IPS DF 6.9 (cell line): Measurements from ENCODE around the gene TM2D3.

Experiments
- DNase-seq: peaks from one replicate; pipeline ENCODE4 v3.0.0-alpha.2; 2013; ENCODE audit warnings: low read depth, low spot score
- H3K27ac ChIP-seq: one replicate; pipeline ENCODE4 v1.5.1; 2013; ENCODE audit warnings: low read length, control low read depth
- H3K27me3 ChIP-seq: 2 replicates; pipeline ENCODE4 v1.6.1; 2013; ENCODE audit warnings: mild to moderate bottlenecking, low read length; ENCODE audit not compliant: control insufficient read depth, insufficient read depth
- H3K36me3 ChIP-seq: 2 replicates; pipeline ENCODE4 v1.6.1; 2013; ENCODE audit warnings: low read length; ENCODE audit not compliant: control insufficient read depth, insufficient read depth
- H3K4me1 ChIP-seq: 2 replicates; pipeline ENCODE4 v1.6.1; 2013; ENCODE audit warnings: low read length; ENCODE audit not compliant: control insufficient read depth, insufficient read depth
- H3K4me3 ChIP-seq: 2 replicates; pipeline ENCODE4 v1.5.1; 2013; ENCODE audit warnings: mild to moderate bottlenecking, low read length
- H3K9me3 ChIP-seq: 2 replicates; pipeline ENCODE4 v1.6.1; 2013; ENCODE audit warnings: low read length, inconsistent platforms; ENCODE audit not compliant: control insufficient read depth, insufficient read depth
- WGBS: extraction: QIAGEN DNeasy Blood & Tissue Kit; methylation state at CpG from one replicate; pipeline ENCODE4 v1.1.7; 2013; ENCODE audit warnings: mixed read lengths, missing lambda C conversion rate; ENCODE audit not compliant: insufficient read length, insufficient coverage; 5-methylcytosine and 5-hydroxymethylcytosine counted together

Gene TM2D3

DNA sequence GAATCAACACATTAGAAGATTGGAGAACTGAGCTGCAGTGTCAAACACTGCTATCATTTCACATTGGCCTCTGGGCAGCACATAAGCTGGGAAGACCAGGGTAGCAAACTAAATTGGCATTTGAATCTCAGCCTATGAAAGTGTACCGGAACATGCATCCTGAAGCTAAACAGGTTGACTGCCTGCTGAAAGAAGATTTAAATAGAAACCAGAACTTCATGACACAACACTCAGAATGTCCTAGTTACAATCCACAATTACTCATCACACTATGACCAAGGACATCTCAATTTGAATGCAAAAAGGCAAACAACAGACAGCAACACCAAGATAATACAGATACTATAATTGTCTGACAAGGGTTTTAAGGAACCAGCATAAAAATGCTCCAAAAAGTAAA is 26.2 kb downstream of the TM2D3 start:
- no peak for DNase-seq
- H3K9me3 ChIP-seq: no peaks in the 10 kb centered on the region; the same call in 1 of the 2 replicates
- H3K36me3 ChIP-seq: no peaks in the 10 kb centered on the region
- no peak overlapping the region for H3K4me3 ChIP-seq
- no peaks in the 10 kb centered on the region for H3K27me3 ChIP-seq
- no peaks in the 10 kb centered on the region for H3K4me1 ChIP-seq
- WGBS: no CpG with 5 or more reads among the region's 1 CpG
- no peak overlapping the region for H3K27ac ChIP-seq

GRCh38 chr15:101625184-101625583 is 27.0 kb downstream of the TM2D3 start:
- no peak overlapping the region for H3K27ac ChIP-seq
- H3K4me1 ChIP-seq: no peaks in the 10 kb centered on the region
- no CpG with 5 or more reads among the region's 1 CpG for WGBS
- H3K9me3 ChIP-seq: no peaks in the 10 kb centered on the region; the same call in 1 of the 2 replicates
- no peaks in the 10 kb centered on the region for H3K27me3 ChIP-seq
- no peak overlapping the region for H3K4me3 ChIP-seq
- DNase-seq: no peak
- H3K36me3 ChIP-seq: no peaks in the 10 kb centered on the region

- H3K4me1 ChIP-seq: no peaks in the 10 kb centered on the region
- H3K36me3 ChIP-seq: no peaks in the 10 kb centered on the region
- no peaks in the 10 kb centered on the region for H3K27me3 ChIP-seq
- DNase-seq: no peak
- no peaks in the 10 kb centered on the region; the same call in 1 of the 2 replicates for H3K9me3 ChIP-seq
- no peak overlapping the region for H3K27ac ChIP-seq
- WGBS: no CpG with 5 or more reads among the region's 6 CpGs
- H3K4me3 ChIP-seq: no peak overlapping the region
Measured at GRCh38 chr15:101623367-101624304, 28.5 kb downstream of the TM2D3 start.

- no CpG with 5 or more reads among the region's 3 CpGs for WGBS
Measured at GRCh38 chr15:101621961-101622360, 30.2 kb downstream of the TM2D3 start.

GRCh38 chr15:101620671-101621070 is 31.5 kb downstream of the TM2D3 start:
- no peaks in the 10 kb centered on the region for H3K9me3 ChIP-seq
- no peaks in the 10 kb centered on the region for H3K36me3 ChIP-seq
- no peak for DNase-seq
- H3K4me3 ChIP-seq: no peak overlapping the region
- WGBS: no CpG with 5 or more reads among the region's 10 CpGs
- H3K27me3 ChIP-seq: no peaks in the 10 kb centered on the region
- no peak overlapping the region for H3K27ac ChIP-seq
- H3K4me1 ChIP-seq: peaks cover 5% of the 10 kb centered on the region

More at GRCh38 chr15:101621961-101622360, 30.2 kb downstream of the TM2D3 start:
- no peaks in the 10 kb centered on the region for H3K27me3 ChIP-seq
- DNase-seq: no peak
- no peaks in the 10 kb centered on the region for H3K36me3 ChIP-seq
- H3K4me3 ChIP-seq: no peak overlapping the region
- H3K9me3 ChIP-seq: no peaks in the 10 kb centered on the region; the same call in 1 of the 2 replicates
- no peak overlapping the region for H3K27ac ChIP-seq
- H3K4me1 ChIP-seq: no peaks in the 10 kb centered on the region; the same call in 1 of the 2 replicates

DNA sequence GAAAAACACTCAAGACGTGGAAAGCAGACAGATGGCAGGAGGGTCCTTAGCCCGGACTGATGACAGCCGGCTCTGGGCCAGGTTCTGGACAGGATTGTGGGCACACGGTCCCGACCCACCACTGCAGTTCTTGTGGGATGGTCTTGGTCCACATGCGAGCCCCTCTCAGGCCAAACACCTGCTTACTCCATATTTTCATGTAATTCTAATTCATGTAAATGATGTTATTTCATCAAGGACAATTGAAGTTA is 32.6 kb downstream of the TM2D3 start:
- Histone ChIP-seq H3K27ac (no peak overlapping the region), H3K9me3 (no peaks in the 10 kb centered on the region), H3K4me1 (peaks cover 7% of the 10 kb centered on the region), H3K36me3 (no peaks in the 10 kb centered on the region), H3K27me3 (no peaks in the 10 kb centered on the region), H3K4me3 (no peak overlapping the region)
- no peak for DNase-seq
- WGBS: no CpG with 5 or more reads among the region's 6 CpGs

DNA sequence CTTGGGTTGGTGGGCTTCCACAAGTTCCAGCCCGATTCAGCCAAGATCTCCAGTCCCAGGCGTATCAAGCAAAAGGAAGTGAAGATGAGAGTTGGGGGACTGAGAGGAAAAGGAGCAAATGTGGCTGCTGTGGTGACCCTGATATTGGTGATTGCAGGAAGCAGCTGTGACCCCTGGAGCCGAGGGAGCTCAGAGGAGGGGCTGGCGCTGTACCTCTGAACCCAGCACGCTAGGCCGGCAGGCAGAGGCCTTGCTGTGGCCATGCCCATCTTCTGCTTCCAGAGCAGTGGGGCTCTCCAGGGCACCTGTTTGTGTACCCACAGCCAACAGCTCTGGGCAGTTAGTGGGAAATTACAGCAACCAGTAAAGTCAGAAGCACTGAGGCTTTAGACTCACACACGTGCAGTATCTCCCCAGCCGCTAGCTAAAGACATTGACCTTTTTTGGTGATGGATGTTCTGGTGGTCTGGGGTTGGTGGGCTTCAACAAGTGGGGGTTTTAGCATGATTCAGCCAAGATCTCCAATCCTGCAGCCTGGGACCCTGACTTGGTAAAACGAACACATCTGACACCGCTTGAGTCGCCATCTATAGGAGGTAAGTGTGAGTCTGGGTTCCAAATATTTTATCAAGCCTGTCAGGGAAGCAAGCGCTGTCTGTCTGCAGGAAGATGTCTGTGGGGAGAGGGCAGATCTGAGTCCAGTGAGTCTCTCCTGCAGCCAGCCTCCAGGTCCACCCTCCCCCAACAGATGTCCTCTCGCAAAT is 33.1 kb downstream of the TM2D3 start:
- peaks cover 7% of the 10 kb centered on the region for H3K4me1 ChIP-seq
- no peaks in the 10 kb centered on the region for H3K36me3 ChIP-seq
- no CpG with 5 or more reads among the region's 13 CpGs for WGBS
- no peak overlapping the region for H3K4me3 ChIP-seq
- no peak for DNase-seq
- H3K27ac ChIP-seq: no peak overlapping the region
- no peaks in the 10 kb centered on the region for H3K9me3 ChIP-seq
- H3K27me3 ChIP-seq: no peaks in the 10 kb centered on the region

- Histone ChIP-seq H3K27me3 (no peaks in the 10 kb centered on the region), H3K4me1 (peaks cover 7% of the 10 kb centered on the region), H3K27ac (no peak overlapping the region), H3K9me3 (no peaks in the 10 kb centered on the region), H3K4me3 (no peak overlapping the region), H3K36me3 (no peaks in the 10 kb centered on the region)
- WGBS: no CpG with 5 or more reads among the region's 10 CpGs
- no peak for DNase-seq
Measured at GRCh38 chr15:101618076-101618475, 34.1 kb downstream of the TM2D3 start.

GRCh38 chr15:101617390-101617965 is 34.7 kb downstream of the TM2D3 start:
- no peak overlapping the region for H3K27ac ChIP-seq
- H3K27me3 ChIP-seq: no peaks in the 10 kb centered on the region
- WGBS: no CpG with 5 or more reads among the region's 17 CpGs
- H3K36me3 ChIP-seq: no peaks in the 10 kb centered on the region
- H3K4me3 ChIP-seq: no peak overlapping the region
- H3K9me3 ChIP-seq: no peaks in the 10 kb centered on the region
- peaks cover 7% of the 10 kb centered on the region for H3K4me1 ChIP-seq
- DNase-seq: no peak

- H3K36me3 ChIP-seq: no peaks in the 10 kb centered on the region
- H3K4me3 ChIP-seq: no peak overlapping the region; the same call in 1 of the 2 replicates
- peaks cover 7% of the 10 kb centered on the region for H3K4me1 ChIP-seq
- H3K27ac ChIP-seq: no peak overlapping the region
- peak; percentile 48 for DNase-seq
- no CpG with 5 or more reads among the region's 25 CpGs for WGBS
- H3K9me3 ChIP-seq: no peaks in the 10 kb centered on the region
- no peaks in the 10 kb centered on the region for H3K27me3 ChIP-seq
Measured at GRCh38 chr15:101615986-101616848, 36.0 kb downstream of the TM2D3 start.
